OCI-LY3 (cell line): Measurements from ENCODE around the gene SLC38A2.

ENCODE experiments used
- H2AFZ ChIP-seq: fragments of 200-600, 300-600 bp; shearing (Covaris generic); 2 replicates; pipeline ENCODE4 v1.6.0; 2014; ENCODE audit warnings: antibody characterized with exemption, low read depth, low read length
- H3K27ac ChIP-seq: fragments of 200-600, 300-600 bp; sonication (generic); 2 replicates; pipeline ENCODE4 v1.5.1; 2014; ENCODE audit warnings: mild to moderate bottlenecking, low read length, moderate library complexity, mixed read lengths
- H3K27me3 ChIP-seq: fragments of 200-600, 300-600 bp; sonication (generic); 2 replicates; pipeline ENCODE4 v1.6.1; 2014; ENCODE audit warnings: low read depth, low read length, mixed read lengths
- H3K36me3 ChIP-seq: fragments of 200-600, 300-600 bp; sonication (generic); replicated peaks from 2 replicates; pipeline ENCODE3; 2014; ENCODE audit warnings: low read depth, low read length, mixed read lengths
- H3K4me1 ChIP-seq: fragments of 300-600, 200-600 bp; sonication (generic); 2 replicates; pipeline ENCODE4 v1.6.1; 2014; ENCODE audit warnings: low read length, mixed read lengths
- H3K4me2 ChIP-seq: fragments of 200-600, 300-600 bp; sonication (generic); 2 replicates; pipeline ENCODE4 v1.6.1; 2014; ENCODE audit warnings: low read length, mixed read lengths
- H3K4me3 ChIP-seq: fragments of 300-600, 200-600 bp; sonication (generic); 2 replicates; pipeline ENCODE4 v1.5.1; 2014; ENCODE audit warnings: antibody characterized with exemption, mild to moderate bottlenecking, low read length, moderate library complexity
- H3K79me2 ChIP-seq: fragments of 300-600, 200-600 bp; shearing (Covaris generic); 2 replicates; pipeline ENCODE4 v1.6.1; 2014; ENCODE audit warnings: mild to moderate bottlenecking, low read length, mixed read lengths
- H3K9ac ChIP-seq: fragments of 300-600, 200-600 bp; shearing (Covaris generic); 2 replicates; pipeline ENCODE4 v1.6.0; 2014; ENCODE audit warnings: mild to moderate bottlenecking, low read length, moderate library complexity
- H3K9me3 ChIP-seq: fragments of 200-600, 300-600 bp; shearing (Covaris generic); 2 replicates; pipeline ENCODE4 v1.6.1; 2014; ENCODE audit warnings: low read length, mixed read lengths; ENCODE audit not compliant: insufficient read depth
- H4K20me1 ChIP-seq: fragments of 200-600, 300-600 bp; sonication (generic); 2 replicates; pipeline ENCODE4 v1.6.1; 2016; ENCODE audit warnings: low read length, mixed read lengths; ENCODE audit not compliant: insufficient read depth
- CTCF ChIP-seq: fragments of 200-600, 300-600 bp; sonication (generic); IDR thresholded peaks from 2 replicates; pipeline ENCODE4 v1.5.1; 2014; ENCODE audit warnings: antibody characterized with exemption, low read length, low read depth
- EZH2phosphoT487 ChIP-seq: fragments of 200-600 bp; shearing (Covaris generic); IDR thresholded peaks from 2 replicates; pipeline ENCODE4 v1.6.1; 2018; ENCODE audit warnings: antibody characterized with exemption, mixed run types, low read depth

The SLC38A2 gene

GRCh38 chr12:46320731-46321130 is 51.8 kb downstream of the SLC38A2 start:
- TF ChIP-seq CTCF (no peak), EZH2phosphoT487 (no peak)
- H3K4me3 ChIP-seq: no peak overlapping the region
- no peaks in the 10 kb centered on the region for H3K27me3 ChIP-seq
- no peak overlapping the region for H3K9ac ChIP-seq
- no peaks in the 10 kb centered on the region for H3K36me3 ChIP-seq
- no peak overlapping the region for H3K27ac ChIP-seq
- H2AFZ ChIP-seq: no peak overlapping the region
- H4K20me1 ChIP-seq: no peaks in the 10 kb centered on the region
- H3K9me3 ChIP-seq: no peaks in the 10 kb centered on the region; the same call in 1 of the 2 replicates
- no peaks in the 10 kb centered on the region for H3K79me2 ChIP-seq
- H3K4me2 ChIP-seq: no peak overlapping the region
- H3K4me1 ChIP-seq: no peaks in the 10 kb centered on the region

GRCh38 chr12:46318037-46318436 is 54.5 kb downstream of the SLC38A2 start:
- H3K36me3 ChIP-seq: no peaks in the 10 kb centered on the region
- H4K20me1 ChIP-seq: no peaks in the 10 kb centered on the region
- H3K27ac ChIP-seq: no peak overlapping the region
- H3K4me3 ChIP-seq: no peak overlapping the region
- no peak overlapping the region for H3K9ac ChIP-seq
- no peak overlapping the region for H3K4me2 ChIP-seq
- no peaks in the 10 kb centered on the region for H3K79me2 ChIP-seq
- no peaks in the 10 kb centered on the region for H3K4me1 ChIP-seq
- no peak overlapping the region for H2AFZ ChIP-seq
- H3K9me3 ChIP-seq: no peaks in the 10 kb centered on the region
- TF ChIP-seq EZH2phosphoT487 (no peak), CTCF (no peak)
- no peaks in the 10 kb centered on the region for H3K27me3 ChIP-seq
